Gastrocnemius medialis (tissue), 4 donors: ENCODE data around the gene ZNF592.

ENCODE experiments used
- CTCF ChIP-seq, 5 experiments: fragments of 450-650 bp in 3 of 5; fragments of 200-600 bp in 2 of 5; sonication (generic) in 2 of 5; IDR thresholded peaks in 4 of 5; conservative IDR thresholded peaks in 1 of 5; 1 replicate in 4 of 5; 2 replicates in 1 of 5; pipeline ENCODE4 v1.5.1; 2016 to 2019; ENCODE audit warnings: antibody characterized with exemption in 5 of 5, mild to moderate bottlenecking in 3 of 5, moderate library complexity in 3 of 5
- POLR2A ChIP-seq, 2 donors: fragments of 450-650 bp; IDR thresholded peaks; one replicate each; pipeline ENCODE4 v1.6.1; 2017; ENCODE audit warnings: antibody characterized with exemption in 2 of 2, mild to moderate bottlenecking in 2 of 2, moderate library complexity in 2 of 2

DNA sequence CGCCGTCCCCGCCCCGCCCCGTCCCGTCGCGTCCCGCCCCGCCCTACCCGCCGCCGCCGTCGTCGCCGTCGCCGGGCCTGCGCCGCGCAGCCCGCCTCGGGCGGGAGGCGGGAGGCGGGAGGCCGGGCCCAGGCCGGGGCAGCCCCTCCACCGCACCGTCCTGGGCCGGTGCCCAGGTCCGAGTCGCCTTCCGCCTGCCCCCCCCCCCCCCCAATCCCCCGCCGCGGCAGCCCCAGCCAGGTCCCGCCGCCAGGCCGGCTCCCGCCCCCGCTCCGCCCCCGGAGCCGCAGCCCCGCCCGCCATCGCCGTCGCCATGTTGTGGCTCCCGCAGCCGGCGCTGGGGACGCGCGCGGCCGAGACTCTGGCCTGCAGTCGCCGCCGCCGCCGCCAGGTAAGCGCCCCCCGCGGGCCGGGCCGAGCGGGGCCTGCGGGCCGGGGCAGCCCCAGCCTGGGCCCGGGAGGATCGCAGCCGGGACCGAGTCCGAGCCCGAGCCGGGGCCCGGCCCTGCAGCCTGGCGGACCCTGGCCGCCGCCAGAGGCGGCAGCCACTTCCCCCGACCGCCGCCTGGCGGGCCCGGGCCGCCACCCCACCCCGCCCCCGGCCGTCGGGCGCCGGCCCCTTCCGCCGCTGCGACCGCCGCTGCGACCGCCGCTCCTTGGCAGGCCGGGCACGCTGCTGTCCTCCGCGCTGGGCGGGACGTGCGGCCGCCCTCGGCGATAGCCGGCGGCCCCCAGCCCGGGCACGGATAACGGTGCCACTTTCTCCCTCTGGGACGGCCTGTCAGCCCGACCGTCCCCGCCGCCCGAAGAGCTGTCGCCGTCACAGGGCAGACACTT lies at the start of gene ZNF592:
- TF ChIP-seq POLR2A (IDR thresholded peaks at IDR 0.05), result peak; percentile 82 to 84
- peak in 4 of 5 experiments; percentile 64 to 85 (median 68) for TF ChIP-seq CTCF (IDR thresholded peaks at IDR 0.05 in 4 of 5, conservative IDR thresholded peaks at IDR 0.05 in 1 of 5)
